Loucy (cell line): ENCODE measurements around the gene GID8.

Experiments
- H2AFZ ChIP-seq: fragments of 200-600 bp; sonication (generic); 2 replicates; pipeline ENCODE4 v1.6.0; 2016; ENCODE audit warnings: antibody characterized with exemption, mild to moderate bottlenecking, low read length, moderate library complexity
- H3F3A ChIP-seq: fragments of 200-600 bp; 2 replicates; pipeline ENCODE4 v1.6.0; 2016; ENCODE audit warnings: antibody characterized with exemption, low read depth, mild to moderate bottlenecking
- H3K27me3 ChIP-seq: fragments of 200-600 bp; sonication (generic); 2 replicates; pipeline ENCODE4 v1.6.1; 2014; ENCODE audit warnings: low read length, mild to moderate bottlenecking; ENCODE audit not compliant: insufficient read depth, poor library complexity, severe bottlenecking
- H3K36me3 ChIP-seq: fragments of 200-600 bp; sonication (generic); 2 replicates; pipeline ENCODE4 v1.6.1; 2016; ENCODE audit warnings: low read length; ENCODE audit not compliant: insufficient read depth
- H3K4me1 ChIP-seq: fragments of 200-600 bp; sonication (generic); 2 replicates; pipeline ENCODE4 v1.5.1; 2014; ENCODE audit warnings: low read length, mild to moderate bottlenecking; ENCODE audit not compliant: insufficient read depth, poor library complexity, severe bottlenecking
- H3K4me2 ChIP-seq: fragments of 200-600 bp; sonication (generic); 2 replicates; pipeline ENCODE4 v1.6.0; 2014; ENCODE audit warnings: antibody characterized with exemption, low read length, low read depth, mild to moderate bottlenecking; ENCODE audit not compliant: poor library complexity, severe bottlenecking
- H3K4me3 ChIP-seq: fragments of 200-600 bp; sonication (generic); 2 replicates; pipeline ENCODE4 v1.5.1; 2014; ENCODE audit warnings: low read length, mild to moderate bottlenecking, mixed read lengths; ENCODE audit not compliant: poor library complexity, severe bottlenecking
- H3K79me2 ChIP-seq: fragments of 200-600 bp; sonication (generic); 2 replicates; pipeline ENCODE4 v1.6.1; 2014; ENCODE audit warnings: low read length; ENCODE audit not compliant: insufficient read depth
- H3K9ac ChIP-seq: fragments of 200-600 bp; sonication (generic); 2 replicates; pipeline ENCODE4 v1.6.0; 2014; ENCODE audit warnings: mild to moderate bottlenecking, low read depth, low read length, moderate library complexity; ENCODE audit not compliant: poor library complexity, severe bottlenecking
- H3K9me2 ChIP-seq: fragments of 200-600 bp; sonication (generic); replicated peaks from 2 replicates; pipeline ENCODE4 v1.6.1; 2016; ENCODE audit warnings: low read depth, low read length, mixed read lengths
- H3K9me3 ChIP-seq: fragments of 200-600 bp; sonication (generic); 2 replicates; pipeline ENCODE4 v1.6.1; 2014; ENCODE audit warnings: mild to moderate bottlenecking, antibody characterized with exemption, low read length, low read depth; ENCODE audit not compliant: insufficient read depth
- H4K20me1 ChIP-seq: fragments of 200-600 bp; sonication (generic); 2 replicates; pipeline ENCODE4 v1.6.0; 2014; ENCODE audit warnings: antibody characterized with exemption, low read length, mild to moderate bottlenecking; ENCODE audit not compliant: insufficient read depth, poor library complexity, severe bottlenecking
- EZH2phosphoT487 ChIP-seq: fragments of 200-600 bp; IDR thresholded peaks from 2 replicates; pipeline ENCODE4 v1.6.1; 2018; ENCODE audit warnings: antibody characterized with exemption, mild to moderate bottlenecking, moderate library complexity, borderline replicate concordance
- TF ChIP-seq, protein P1 (sequence below): fragments of 200-600 bp; sonication (generic); conservative IDR thresholded peaks from 2 replicates; pipeline ENCODE4 v1.5.1; 2014; ENCODE audit warnings: mild to moderate bottlenecking, antibody characterized with exemption, low read length

GID8 gene

DNA sequence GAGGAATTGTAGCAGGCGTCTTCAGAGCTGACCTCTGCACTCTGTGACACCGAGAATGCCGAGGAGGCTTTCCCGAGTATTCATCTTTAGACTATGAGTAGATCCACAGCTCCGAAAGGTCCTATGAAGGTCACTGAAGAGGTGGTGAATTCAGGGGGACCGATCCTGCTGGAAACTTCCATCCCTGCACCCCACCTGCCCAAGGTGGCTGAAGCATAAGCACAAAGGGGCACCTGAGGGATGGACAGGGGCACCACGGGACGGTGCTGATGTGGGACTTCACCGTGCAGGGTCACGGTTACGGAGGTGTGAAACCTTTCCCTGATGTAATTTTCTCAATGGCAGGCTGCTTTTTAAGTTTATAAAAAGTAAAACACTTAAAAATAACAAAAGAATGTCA is 36.1 kb upstream of the GID8 start:
- Histone ChIP-seq H3K36me3 (peaks cover 59% of the 10 kb centered on the region), H3F3A (peaks cover 5% of the 10 kb centered on the region; the same call in 1 of the 2 replicates), H3K9me2 (no peaks in the 10 kb centered on the region), H3K9me3 (no peaks in the 10 kb centered on the region), H3K27me3 (no peaks in the 10 kb centered on the region), H3K9ac (no peak overlapping the region), H2AFZ (no peak overlapping the region), H3K4me2 (no peak overlapping the region), H4K20me1 (no peaks in the 10 kb centered on the region), H3K4me1 (no peaks in the 10 kb centered on the region), H3K4me3 (no peak overlapping the region), H3K79me2 (no peaks in the 10 kb centered on the region; the same call in 1 of the 2 replicates)
- TF ChIP-seq EZH2phosphoT487 = no peak
- TF ChIP-seq, protein P1, sequence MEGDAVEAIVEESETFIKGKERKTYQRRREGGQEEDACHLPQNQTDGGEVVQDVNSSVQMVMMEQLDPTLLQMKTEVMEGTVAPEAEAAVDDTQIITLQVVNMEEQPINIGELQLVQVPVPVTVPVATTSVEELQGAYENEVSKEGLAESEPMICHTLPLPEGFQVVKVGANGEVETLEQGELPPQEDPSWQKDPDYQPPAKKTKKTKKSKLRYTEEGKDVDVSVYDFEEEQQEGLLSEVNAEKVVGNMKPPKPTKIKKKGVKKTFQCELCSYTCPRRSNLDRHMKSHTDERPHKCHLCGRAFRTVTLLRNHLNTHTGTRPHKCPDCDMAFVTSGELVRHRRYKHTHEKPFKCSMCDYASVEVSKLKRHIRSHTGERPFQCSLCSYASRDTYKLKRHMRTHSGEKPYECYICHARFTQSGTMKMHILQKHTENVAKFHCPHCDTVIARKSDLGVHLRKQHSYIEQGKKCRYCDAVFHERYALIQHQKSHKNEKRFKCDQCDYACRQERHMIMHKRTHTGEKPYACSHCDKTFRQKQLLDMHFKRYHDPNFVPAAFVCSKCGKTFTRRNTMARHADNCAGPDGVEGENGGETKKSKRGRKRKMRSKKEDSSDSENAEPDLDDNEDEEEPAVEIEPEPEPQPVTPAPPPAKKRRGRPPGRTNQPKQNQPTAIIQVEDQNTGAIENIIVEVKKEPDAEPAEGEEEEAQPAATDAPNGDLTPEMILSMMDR = no peak

DNA sequence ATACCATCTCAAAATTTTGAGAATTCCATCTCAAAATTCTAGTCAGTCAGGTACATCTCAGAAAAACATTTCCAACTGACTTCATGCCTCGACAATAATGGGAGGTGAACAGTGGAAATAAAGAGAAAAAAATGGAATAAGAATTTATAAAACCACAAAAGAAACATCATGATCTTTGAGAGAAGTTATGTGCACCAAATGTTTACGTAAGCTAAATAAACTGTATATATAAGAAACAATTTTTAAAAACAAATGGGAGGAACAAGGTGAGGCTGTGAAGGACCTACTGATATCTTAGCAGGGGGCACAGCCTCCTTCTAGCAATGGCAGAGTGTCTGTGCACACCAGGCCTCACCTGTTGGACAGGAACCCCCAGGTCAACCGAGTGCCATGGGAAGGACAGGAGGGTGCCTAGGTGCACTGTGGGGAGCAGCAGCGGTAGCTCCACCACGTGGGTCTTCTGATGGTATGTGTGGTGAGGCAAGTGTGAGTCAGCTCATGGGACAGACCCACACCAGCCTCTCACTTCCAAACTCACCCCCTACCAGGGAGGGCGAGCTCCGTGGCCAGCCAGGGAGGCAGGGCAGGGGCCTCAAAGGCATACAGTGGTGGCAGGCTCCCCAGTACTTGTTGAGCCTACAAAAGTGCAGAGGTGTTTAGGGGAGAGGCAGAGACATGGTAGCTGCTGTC is 34.9 kb upstream of the GID8 start:
- no peak overlapping the region for H2AFZ ChIP-seq
- H3K4me1 ChIP-seq = no peaks in the 10 kb centered on the region
- H3K4me2 ChIP-seq = no peak overlapping the region
- H4K20me1 ChIP-seq = peaks cover 9% of the 10 kb centered on the region
- H3F3A ChIP-seq = peaks cover 5% of the 10 kb centered on the region; the same call in 1 of the 2 replicates
- no peaks in the 10 kb centered on the region for H3K27me3 ChIP-seq
- H3K79me2 ChIP-seq = peaks cover 11% of the 10 kb centered on the region; the same call in 1 of the 2 replicates
- no peaks in the 10 kb centered on the region for H3K9me3 ChIP-seq
- TF ChIP-seq, protein P1 = no peak
- no peak for TF ChIP-seq EZH2phosphoT487
- H3K4me3 ChIP-seq = no peak overlapping the region
- no peaks in the 10 kb centered on the region for H3K9me2 ChIP-seq
- H3K36me3 ChIP-seq = peaks cover 71% of the 10 kb centered on the region
- no peak overlapping the region for H3K9ac ChIP-seq

DNA sequence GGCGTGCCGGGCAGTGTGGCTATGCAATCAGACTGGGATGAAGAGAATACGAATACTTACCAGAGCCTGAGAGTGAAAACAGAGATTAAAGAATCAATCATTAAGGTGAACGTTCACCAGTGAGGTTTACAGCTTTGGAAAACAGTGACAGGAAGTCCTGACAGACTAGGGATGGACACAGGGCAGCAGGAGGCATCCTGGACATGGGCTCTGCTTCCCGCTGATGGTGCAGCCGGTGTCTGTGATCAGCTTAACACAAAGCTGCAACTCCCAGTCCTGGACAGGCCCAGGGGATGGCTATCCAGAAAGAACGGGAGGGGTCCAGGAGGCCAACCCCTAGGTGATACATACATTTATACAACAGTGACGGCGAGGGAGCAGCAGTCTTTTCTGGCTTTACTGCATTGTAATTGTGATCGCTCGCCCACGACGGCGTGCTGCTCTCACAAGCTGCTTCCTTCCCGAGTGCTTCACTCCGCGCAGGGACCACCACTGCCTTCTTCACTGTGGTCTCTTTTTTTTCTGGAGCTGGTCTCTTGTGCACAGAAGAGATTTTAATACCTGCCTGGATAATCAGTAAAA is 32.3 kb upstream of the GID8 start:
- no peak for TF ChIP-seq EZH2phosphoT487
- TF ChIP-seq, protein P1 = no peak
- no peak overlapping the region for H3K4me3 ChIP-seq
- H3K36me3 ChIP-seq = peaks cover 97% of the 10 kb centered on the region
- no peaks in the 10 kb centered on the region for H3K4me1 ChIP-seq
- H3K9me2 ChIP-seq = no peaks in the 10 kb centered on the region
- H3F3A ChIP-seq = peaks cover 5% of the 10 kb centered on the region; the same call in 1 of the 2 replicates
- H2AFZ ChIP-seq = no peak overlapping the region
- no peak overlapping the region for H3K9ac ChIP-seq
- peaks cover 37% of the 10 kb centered on the region for H3K79me2 ChIP-seq
- peaks cover 28% of the 10 kb centered on the region for H4K20me1 ChIP-seq
- H3K4me2 ChIP-seq = no peak overlapping the region
- H3K9me3 ChIP-seq = no peaks in the 10 kb centered on the region
- H3K27me3 ChIP-seq = no peaks in the 10 kb centered on the region
